Measurements from ENCODE around the gene RPL19.
"Not testable (repeated sequence)": the region's sequence is repeated elsewhere in the genome, so short reads cannot be mapped to it uniquely, and the experiment has no call there.

Gene RPL19

DNA sequence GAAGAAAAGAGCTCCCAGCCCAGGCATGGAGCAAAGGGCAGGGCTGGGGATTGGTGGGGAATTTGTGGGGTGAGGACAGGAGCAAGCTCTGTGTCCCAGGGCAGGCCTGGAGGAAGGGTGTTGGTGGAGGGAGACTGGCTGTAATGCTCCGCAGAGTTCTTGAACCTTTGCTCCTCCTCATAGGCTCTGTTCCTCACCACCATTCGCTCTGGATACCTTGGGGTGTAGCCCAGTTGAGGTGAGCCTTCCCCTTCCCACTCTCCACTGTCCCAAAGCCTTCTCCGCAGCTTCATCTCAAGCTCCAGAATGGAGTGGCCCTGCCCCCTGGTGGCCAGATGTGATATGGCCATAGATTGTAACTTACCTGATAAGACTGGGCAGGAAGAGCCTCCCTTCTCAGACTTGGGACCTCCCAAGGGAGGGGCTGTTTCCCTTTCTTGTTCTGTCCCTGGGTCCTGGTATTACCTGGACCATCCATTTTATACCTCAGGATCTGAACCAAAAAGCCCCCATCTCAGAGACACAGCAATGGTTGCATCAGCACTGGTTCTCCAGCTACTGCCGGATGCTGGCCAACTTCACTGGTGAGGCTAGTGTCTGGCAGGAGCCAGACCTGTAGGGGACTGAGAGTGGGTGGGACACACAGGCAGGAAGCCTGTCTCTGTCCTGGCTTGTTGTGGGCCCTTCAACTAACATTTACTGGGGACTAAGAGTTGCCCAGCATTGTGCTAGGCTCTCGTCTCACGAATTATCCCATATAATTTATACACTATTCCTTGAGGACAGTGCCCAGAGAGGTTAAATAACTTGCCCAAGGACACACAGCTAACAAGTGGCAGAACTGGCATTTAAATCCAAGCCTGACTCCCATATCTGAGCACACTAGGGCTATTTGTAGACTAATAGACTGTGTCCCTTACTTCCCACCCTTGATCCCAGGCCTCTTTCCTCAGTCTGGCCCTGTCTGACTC is 44.8 kb downstream of the RPL19 start:
- peak; percentile 85 for DNase-seq (ENCODE audit: low spot score)

GRCh38 chr17:39246274-39246673 is 46.2 kb downstream of the RPL19 start:
- DNase-seq (ENCODE audit: low spot score) = no peak

DNA sequence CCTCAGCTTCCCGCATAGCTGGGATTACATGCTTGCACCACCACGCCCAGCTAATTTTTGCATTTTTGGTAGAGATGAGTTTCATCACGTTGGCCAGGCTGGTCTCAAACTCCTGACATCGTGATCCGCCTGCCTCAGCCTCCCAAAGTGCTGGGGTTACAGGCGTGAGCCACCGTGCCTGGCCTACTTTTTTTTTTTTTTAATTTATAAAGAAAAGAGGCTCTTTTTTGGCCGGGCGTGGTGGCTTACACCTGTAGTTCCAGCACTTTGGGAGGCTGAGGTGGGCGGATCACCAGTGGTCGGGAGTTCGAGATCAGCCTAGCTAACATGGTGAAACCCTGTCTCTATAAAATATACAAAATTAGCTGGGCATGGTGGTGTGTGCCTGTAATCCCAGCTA is 50.0 kb downstream of the RPL19 start:
- DNase-seq (ENCODE audit: low spot score) = not testable (repeated sequence)

- no peak for DNase-seq (ENCODE audit: low spot score)
These were observed 51.9 kb downstream of the RPL19 start for GRCh38 chr17:39251997-39252396.

GRCh38 chr17:39252788-39253460 is 52.8 kb downstream of the RPL19 start:
- DNase-seq (ENCODE audit: low spot score) = no peak

All from hematopoietic multipotent progenitor cell treated with erythropoietin and hydrocortisone succinate and interleukin-3 and kit ligand, for 15 days (in vitro differentiated cells).